PC-9 (cell line): ENCODE results near the gene ABCD3. TPM values are rescaled to one million over a fixed set of nuclear protein-coding genes. Genes with fewer than 3 reads are reported as not detected.

Experiments used
- BruUV-seq: library from RNA; stranded (reverse); fragments of 400-500 nt; replicated peaks from 2 replicates; lab custom pipeline; 2021; lab: Mats Ljungman, UMichigan
- CTCF ChIA-PET: fragments of 300-600 bp; sonication (Branson Sonifier 250); formaldehyde crosslinking; loops from one replicate; lab custom pipeline; 2022; ENCODE audit warnings: antibody characterized with exemption; lab: Charles Lee
- POLR2A ChIA-PET: fragments of 300-600 bp; sonication (Branson Sonifier 250); formaldehyde crosslinking; loops from one replicate; lab custom pipeline; 2022; ENCODE audit warnings: antibody characterized with exemption; ENCODE audit not compliant: unreplicated experiment; lab: Charles Lee
- DNase-seq, 2 experiments: peaks; one replicate each; pipeline versions ENCODE4 v3.0.0 to v3.0.0-alpha.2; 2015 to 2022; ENCODE audit warnings: mixed read lengths in 1 of 2
- H2AFZ ChIP-seq: fragments of 200-600 bp; sonication (generic); 2 replicates; pipeline ENCODE4 v1.8.1; 2017; ENCODE audit warnings: antibody characterized with exemption
- H3F3A ChIP-seq: fragments of 200-600 bp; sonication (generic); 2 replicates; pipeline ENCODE4 v1.8.1; 2017; ENCODE audit warnings: antibody characterized with exemption, mild to moderate bottlenecking, low read depth; ENCODE audit not compliant: insufficient read depth
- H3K27ac ChIP-seq: fragments of 200-600 bp; sonication (generic); 2 replicates; pipeline ENCODE4 v1.6.1; 2016; ENCODE audit warnings: mixed run types
- H3K27me3 ChIP-seq: fragments of 200-600 bp; sonication (generic); 2 replicates; pipeline ENCODE4 v1.6.1; 2016; ENCODE audit warnings: low read depth, mixed run types; ENCODE audit not compliant: insufficient read depth
- H3K36me3 ChIP-seq: fragments of 200-600 bp; sonication (generic); 2 replicates; pipeline ENCODE4 v1.6.1; 2016; ENCODE audit warnings: low read depth, mixed run types
- H3K4me1 ChIP-seq: fragments of 200-600 bp; sonication (generic); replicated peaks from 2 replicates; pipeline ENCODE4 v1.6.1; 2016; ENCODE audit warnings: mixed run types; ENCODE audit not compliant: insufficient read depth
- H3K4me2 ChIP-seq: fragments of 200-600 bp; sonication (generic); 2 replicates; pipeline ENCODE4 v1.6.1; 2017; ENCODE audit warnings: mixed run types
- H3K4me3 ChIP-seq: fragments of 200-600 bp; sonication (generic); 2 replicates; pipeline ENCODE4 v1.6.1; 2016; ENCODE audit warnings: mixed run types
- H3K79me2 ChIP-seq: fragments of 200-600 bp; sonication (generic); 2 replicates; pipeline ENCODE4 v1.6.1; 2017; ENCODE audit warnings: low read depth, mixed run types
- H3K9me2 ChIP-seq: fragments of 200-600 bp; sonication (generic); 2 replicates; pipeline ENCODE4 v1.8.1; 2017; ENCODE audit warnings: mild to moderate bottlenecking; ENCODE audit not compliant: insufficient read depth
- H3K9me3 ChIP-seq: fragments of 200-600 bp; sonication (generic); 2 replicates; pipeline ENCODE4 v1.8.1; 2016; ENCODE audit warnings: low read depth; ENCODE audit not compliant: insufficient read depth
- H4K20me1 ChIP-seq: fragments of 200-600 bp; sonication (generic); 2 replicates; pipeline ENCODE4 v1.8.1; 2017; ENCODE audit not compliant: insufficient read depth
- EZH2 ChIP-seq: fragments of 200-600 bp; sonication (generic); IDR thresholded peaks from 2 replicates; pipeline ENCODE4 v1.8.0; 2017; ENCODE audit warnings: antibody characterized with exemption, low read depth
- intact Hi-C: fragments of 100-400 bp; cut with micrococcal nuclease; formaldehyde crosslinking; loops from one replicate; pipeline ENCODE4 v1.10.0; 2022; ENCODE audit not compliant: unreplicated experiment
- total RNA-seq: library from RNA; stranded (reverse); gene quantifications from 2 replicates; pipeline ENCODE4 v1.2.3, GENCODE V29; 2021
- TF ChIP-seq, protein P1 (sequence below): fragments of 200-600 bp; sonication (generic); conservative IDR thresholded peaks from 2 replicates; pipeline ENCODE4 v1.6.1; 2017; ENCODE audit warnings: mixed run types, antibody characterized with exemption, mild to moderate bottlenecking, moderate library complexity

ABCD3 gene
- total RNA-seq, 1 experiment from 2014 or later, result 51.6 TPM

DNA sequence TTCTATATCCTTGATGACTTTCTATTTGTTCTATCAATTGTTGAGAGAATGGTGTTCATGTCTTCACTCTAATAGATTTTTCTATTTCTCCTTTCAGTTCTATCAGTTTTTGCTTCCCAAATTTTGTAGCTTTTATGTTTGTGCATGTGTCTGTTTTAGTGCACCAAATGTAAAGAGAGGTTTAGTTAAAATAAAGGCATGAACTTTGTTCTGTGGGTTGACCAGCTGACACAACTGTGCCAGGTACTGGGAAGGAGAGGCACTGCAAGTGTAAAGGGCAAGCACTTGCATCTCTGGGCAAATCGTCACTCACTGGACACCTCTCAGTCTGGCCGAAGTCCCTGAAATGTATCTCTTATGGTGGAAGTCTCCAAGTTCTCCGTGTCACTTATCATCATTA, 38.6 kb upstream of the ABCD3 start:
- Histone ChIP-seq H3K79me2 (no peaks in the 10 kb centered on the region), H2AFZ (no peak overlapping the region), H3K27ac (no peak overlapping the region), H3K36me3 (no peaks in the 10 kb centered on the region), H3K4me3 (no peak overlapping the region), H3K4me2 (no peak overlapping the region), H3F3A (peaks cover 4% of the 10 kb centered on the region), H3K27me3 (no peaks in the 10 kb centered on the region), H3K4me1 (peaks cover 17% of the 10 kb centered on the region), H4K20me1 (no peaks in the 10 kb centered on the region), H3K9me2 (0 out of 2 replicates have a peak, but pooled peaks cover 7% of the 10 kb centered on the region), H3K9me3 (no peaks in the 10 kb centered on the region)
- no TSS peak for BruUV-seq
- no peak for TF ChIP-seq EZH2
- TF ChIP-seq, protein P1, sequence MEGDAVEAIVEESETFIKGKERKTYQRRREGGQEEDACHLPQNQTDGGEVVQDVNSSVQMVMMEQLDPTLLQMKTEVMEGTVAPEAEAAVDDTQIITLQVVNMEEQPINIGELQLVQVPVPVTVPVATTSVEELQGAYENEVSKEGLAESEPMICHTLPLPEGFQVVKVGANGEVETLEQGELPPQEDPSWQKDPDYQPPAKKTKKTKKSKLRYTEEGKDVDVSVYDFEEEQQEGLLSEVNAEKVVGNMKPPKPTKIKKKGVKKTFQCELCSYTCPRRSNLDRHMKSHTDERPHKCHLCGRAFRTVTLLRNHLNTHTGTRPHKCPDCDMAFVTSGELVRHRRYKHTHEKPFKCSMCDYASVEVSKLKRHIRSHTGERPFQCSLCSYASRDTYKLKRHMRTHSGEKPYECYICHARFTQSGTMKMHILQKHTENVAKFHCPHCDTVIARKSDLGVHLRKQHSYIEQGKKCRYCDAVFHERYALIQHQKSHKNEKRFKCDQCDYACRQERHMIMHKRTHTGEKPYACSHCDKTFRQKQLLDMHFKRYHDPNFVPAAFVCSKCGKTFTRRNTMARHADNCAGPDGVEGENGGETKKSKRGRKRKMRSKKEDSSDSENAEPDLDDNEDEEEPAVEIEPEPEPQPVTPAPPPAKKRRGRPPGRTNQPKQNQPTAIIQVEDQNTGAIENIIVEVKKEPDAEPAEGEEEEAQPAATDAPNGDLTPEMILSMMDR, result no peak
- ChIA-PET POLR2A (no interaction called here), CTCF (interaction anchor here (0.6 kb wide), 1 partner anchor 35 kb away, joined by 5 read pairs; no protein-coding TSS in a partner anchor)
- intact Hi-C loops, result no loop called here
- DNase-seq, result no peak

DNA sequence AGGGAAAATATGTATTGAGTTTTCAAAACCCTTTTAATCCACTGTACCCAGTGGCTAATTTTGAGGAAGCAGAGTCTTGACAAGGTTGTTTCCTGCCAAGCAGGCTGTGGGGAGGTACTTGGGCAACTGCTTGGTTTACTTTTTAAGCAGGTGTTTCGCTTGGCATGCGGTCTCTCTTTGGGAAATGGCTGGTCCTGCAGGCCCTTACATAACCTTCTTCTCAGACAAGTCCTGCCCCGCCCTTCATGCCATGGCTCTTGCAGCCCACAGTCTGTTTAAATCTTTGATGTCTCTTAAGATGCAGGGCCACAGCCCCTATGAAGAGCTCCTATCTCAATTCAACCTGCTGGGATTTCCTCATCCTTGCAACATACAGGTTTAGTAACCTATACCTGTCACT, 36.0 kb upstream of the ABCD3 start:
- CTCF ChIA-PET, result no interaction called here
- POLR2A ChIA-PET, result no interaction called here
- Histone ChIP-seq H3K4me2 (peak overlapping the region; percentile 1; the same call in 1 of the 2 replicates), H3K9me3 (no peaks in the 10 kb centered on the region), H3K4me3 (no peak overlapping the region), H3K27ac (no peak overlapping the region), H3K27me3 (no peaks in the 10 kb centered on the region), H3K4me1 (peaks cover 6% of the 10 kb centered on the region; the same call in 1 of the 2 replicates), H3K9me2 (0 out of 2 replicates have a peak, but pooled peaks cover 7% of the 10 kb centered on the region), H3K36me3 (no peaks in the 10 kb centered on the region), H3K79me2 (no peaks in the 10 kb centered on the region), H3F3A (no peaks in the 10 kb centered on the region; the same call in 1 of the 2 replicates), H2AFZ (no peak overlapping the region), H4K20me1 (no peaks in the 10 kb centered on the region)
- TF ChIP-seq, protein P1, result no peak
- no peak for TF ChIP-seq EZH2
- no TSS peak for BruUV-seq
- intact Hi-C loops, result no loop called here
- DNase-seq, result peak; percentile 9 to 65

DNA sequence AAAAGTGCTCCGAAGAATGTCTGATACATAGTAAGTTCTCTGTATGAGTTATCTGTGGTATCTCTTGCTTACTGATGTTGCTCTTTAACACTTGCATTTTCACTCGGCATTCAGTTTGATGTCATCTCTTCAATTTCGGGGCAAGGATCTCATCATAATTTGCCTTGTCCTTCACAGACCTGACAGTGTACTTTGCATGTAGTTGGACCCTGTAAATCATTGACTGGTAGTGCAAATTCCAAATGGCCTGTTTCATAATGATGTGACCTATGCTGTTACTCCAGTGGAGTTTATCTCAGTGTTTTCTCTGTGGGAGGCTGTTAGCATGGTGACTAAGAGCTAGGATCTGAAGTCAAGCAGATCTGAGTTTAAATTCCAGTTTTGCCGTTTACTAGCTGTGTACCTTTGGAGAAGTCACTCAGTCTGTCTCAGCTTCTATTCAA, 34.2 kb upstream of the ABCD3 start:
- Histone ChIP-seq H3K27me3 (no peaks in the 10 kb centered on the region), H3K36me3 (no peaks in the 10 kb centered on the region), H3F3A (no peaks in the 10 kb centered on the region; the same call in 1 of the 2 replicates), H4K20me1 (no peaks in the 10 kb centered on the region), H3K27ac (no peak overlapping the region), H3K79me2 (no peaks in the 10 kb centered on the region), H3K4me3 (no peak overlapping the region), H2AFZ (no peak overlapping the region), H3K4me2 (no peak overlapping the region), H3K4me1 (peaks cover 6% of the 10 kb centered on the region; the same call in 1 of the 2 replicates), H3K9me3 (no peaks in the 10 kb centered on the region), H3K9me2 (0 out of 2 replicates have a peak, but pooled peaks cover 7% of the 10 kb centered on the region)
- BruUV-seq, result no TSS peak
- TF ChIP-seq, protein P1, result no peak
- TF ChIP-seq EZH2, result no peak
- no peak for DNase-seq
- intact Hi-C loops, result no loop called here
- ChIA-PET CTCF (no interaction called here), POLR2A (no interaction called here)
